T-helper 22 cell (primary cell): ENCODE measurements around the gene C10orf105.

ENCODE experiments used
- DNase-seq: peaks from one replicate; pipeline ENCODE4 v3.0.0-alpha.2; 2020; ENCODE audit warnings: low read depth

Gene C10orf105

DNA sequence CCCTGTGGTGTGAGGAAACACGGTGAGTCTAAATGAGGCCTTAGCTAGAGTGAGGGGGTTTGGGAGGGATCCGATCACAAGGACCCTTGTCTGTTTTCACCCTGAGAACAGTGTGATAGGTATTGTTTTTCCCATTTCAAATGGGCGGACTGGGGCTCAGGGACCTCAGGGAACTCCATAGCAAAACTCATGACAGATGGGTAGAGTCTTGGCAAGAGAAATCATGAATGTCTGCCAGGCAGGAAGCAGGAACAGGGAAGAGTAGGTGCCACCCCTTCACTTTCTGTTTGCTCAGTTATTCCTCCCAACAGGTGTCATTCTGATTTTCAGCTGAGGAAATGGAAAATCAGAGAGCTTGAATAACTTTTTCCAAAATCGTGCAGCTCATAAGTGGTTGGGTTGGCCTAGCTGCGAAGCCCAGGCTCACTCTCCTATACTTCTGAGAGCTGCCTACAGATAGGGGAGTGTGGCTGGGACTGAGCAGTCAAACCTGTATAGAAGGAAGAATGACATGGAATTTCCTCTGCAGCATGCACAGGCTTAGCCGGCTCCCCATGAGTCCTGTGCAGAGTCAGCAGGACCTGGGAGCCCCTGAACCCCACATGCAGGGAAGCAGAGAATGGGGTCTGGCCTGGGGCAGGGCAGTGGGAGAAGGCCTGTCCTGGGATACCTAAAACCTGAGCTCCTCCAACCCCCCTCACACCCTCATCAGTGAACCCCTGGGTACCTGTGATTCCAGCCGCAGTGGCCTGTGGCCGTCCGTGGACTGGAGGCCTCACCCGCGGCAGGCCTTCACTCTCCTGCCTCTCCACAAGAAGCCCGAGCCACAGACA lies 17.6 kb upstream of the C10orf105 start:
- no peak for DNase-seq

DNA sequence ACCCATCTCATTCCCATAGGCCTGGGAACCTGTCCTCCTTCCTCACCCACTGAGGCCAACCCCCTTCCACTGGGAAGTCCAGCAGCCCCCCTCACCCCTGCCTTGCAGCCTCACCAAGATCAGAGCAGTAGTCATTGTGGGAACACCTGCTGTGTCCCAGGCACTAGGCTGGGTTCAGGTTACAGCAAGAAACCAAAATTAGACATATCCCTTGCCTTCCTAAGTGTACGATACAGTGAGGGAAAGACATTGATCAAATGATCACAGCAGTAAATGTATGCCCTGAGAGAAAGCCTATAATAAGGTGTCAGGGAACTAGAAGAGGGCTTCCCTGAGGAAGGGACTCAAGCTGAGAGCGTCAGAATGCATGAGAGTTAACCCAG lies 17.0 kb upstream of the C10orf105 start:
- no peak for DNase-seq

DNA sequence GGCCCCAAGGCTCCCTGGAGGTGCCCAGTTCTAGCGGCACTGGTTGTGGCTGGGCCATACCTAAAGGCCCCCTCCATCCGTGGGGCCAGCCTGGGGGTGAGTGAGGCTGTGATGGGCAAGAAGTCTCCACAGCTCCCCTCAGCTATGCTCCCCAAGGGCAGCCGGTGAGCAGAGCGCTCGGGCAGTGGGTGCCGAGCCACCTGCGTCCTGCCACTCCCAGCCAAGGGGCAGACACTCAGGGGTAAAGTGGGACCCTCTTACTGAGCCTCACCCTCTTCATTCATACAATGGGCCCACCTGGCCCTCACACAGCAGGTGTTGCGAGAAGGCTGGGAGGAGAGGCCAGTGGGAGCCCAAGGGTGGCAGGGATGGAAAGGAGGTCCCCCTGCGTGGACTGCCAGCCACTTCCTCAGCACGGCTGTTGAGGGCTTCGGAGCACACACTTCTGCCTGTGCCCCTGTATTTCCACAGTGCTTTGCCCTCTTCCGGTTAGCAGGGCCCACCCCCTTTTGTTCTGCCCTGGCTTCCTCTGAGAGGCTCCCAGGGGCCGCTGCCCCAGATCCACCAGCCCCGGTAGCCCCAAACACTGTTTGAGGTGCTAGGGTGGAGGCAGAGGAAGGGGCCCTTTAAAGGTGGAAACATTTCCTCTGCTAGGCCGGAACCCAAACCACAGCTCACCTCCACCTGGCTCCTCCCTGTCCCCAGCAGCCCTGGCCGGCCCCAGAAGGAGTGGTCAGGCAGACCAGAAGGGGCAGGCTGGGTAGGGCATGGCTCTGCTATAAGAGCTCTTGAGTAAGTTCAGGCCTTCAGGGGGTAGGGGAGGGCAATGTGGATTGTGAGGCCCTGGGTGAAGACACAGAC lies 16.4 kb upstream of the C10orf105 start:
- DNase-seq, result peak; percentile 33

DNA sequence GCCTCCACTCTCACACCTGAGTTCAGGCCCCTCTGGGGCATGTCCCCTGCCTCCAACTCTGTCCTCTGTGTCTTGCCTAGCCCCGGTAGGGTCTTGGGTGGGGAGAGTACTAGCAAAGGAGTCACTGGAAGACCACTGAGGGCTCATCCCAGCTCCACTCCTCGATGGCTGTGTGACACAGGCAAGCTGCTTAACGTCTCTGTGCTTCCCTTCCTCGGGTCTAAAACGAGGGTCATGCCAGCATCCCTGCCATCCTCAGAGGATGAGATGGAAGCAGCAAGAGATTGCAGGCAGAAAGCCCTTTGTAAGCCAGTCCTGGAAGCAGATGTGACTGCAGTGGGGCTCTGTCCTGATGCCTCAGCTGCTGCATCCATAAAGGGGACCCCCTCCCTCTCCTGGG lies 15.2 kb upstream of the C10orf105 start:
- no peak for DNase-seq

DNA sequence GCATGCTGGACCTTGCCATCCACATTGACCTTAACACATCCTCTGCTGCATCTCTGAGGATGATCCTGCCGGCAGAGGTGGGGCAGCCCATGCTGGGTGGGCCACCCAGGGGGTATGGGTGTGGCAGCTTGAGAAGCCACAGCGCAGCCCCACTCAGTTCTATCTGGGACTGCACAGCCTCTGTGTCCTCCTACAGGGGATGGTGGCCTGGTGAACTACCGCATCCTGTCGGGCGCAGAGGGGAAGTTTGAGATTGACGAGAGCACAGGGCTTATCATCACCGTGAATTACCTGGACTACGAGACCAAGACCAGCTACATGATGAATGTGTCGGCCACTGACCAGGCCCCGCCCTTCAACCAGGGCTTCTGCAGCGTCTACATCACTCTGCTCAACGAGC lies 12.2 kb upstream of the C10orf105 start:
- no peak for DNase-seq

DNA sequence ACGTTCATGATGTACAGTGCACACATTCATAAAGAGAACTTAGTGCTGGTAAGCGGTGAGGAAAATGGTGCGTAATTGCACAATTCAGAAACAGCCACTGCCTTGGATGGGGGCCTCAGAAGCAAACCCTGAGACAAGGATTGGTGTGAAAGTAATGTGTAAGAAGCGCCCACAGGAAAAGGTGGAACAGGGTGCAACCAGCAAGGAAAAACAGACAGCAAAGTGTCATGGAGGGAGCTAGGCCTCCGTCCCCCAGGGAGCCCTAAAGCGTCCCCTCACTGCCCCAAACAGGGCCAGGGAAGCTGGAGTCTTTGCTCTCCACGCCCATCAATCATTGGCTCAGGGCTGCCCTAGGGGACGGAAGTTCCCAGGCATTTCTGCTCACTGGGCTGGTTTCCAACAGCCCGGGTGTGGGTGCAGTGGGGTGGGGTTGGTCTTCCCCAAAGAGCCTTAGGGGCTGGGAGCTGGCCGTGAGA lies 9.6 kb upstream of the C10orf105 start:
- no peak for DNase-seq

DNA sequence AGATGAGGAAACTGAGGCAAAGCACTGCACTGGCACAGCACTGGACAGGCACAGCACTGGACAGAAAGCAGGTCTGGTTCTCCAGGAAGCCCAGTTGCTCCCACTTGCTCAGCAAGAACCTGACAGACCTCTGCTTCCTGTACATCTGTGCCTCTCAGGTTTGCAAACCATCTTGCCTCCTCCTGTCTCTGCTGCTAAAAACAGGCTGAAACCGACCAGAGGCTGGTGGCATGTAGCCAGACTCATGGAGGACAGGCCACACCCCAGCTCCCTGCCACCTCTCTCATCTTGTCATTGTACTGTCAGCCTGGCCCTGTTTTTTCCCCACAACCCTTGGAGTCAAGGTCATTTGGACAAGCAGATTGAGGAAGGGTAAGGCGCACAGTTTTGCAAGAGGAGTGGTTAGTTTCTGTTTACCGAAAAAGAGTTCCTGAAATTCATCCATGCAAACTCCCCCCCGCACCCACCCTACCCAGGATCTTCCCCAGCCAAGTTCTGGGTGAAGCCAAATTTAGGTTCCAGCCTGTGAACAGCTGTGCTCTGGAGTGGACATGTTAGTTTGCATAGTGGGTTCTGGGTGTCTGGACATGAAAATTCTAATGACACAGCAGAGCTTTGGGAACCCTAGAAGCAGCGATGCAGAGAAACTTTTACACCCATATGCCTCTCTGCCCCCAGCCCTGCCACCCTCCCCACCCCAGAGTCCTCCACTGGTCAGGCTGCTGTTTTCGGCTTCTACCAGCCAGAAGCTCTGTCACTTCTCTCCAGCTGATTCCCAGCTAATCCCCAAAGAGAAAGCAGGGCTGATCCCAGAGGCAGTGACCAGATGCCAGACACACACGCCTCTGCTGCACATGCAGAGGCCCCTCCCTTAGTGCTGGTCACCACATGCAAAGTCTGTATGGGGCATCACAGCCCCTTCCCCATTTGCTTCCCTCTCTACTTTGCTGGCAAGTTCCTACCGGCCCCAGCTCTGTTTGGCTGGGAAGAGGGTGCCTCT lies 8.5 kb upstream of the C10orf105 start:
- DNase-seq, result peak; percentile 61

DNA sequence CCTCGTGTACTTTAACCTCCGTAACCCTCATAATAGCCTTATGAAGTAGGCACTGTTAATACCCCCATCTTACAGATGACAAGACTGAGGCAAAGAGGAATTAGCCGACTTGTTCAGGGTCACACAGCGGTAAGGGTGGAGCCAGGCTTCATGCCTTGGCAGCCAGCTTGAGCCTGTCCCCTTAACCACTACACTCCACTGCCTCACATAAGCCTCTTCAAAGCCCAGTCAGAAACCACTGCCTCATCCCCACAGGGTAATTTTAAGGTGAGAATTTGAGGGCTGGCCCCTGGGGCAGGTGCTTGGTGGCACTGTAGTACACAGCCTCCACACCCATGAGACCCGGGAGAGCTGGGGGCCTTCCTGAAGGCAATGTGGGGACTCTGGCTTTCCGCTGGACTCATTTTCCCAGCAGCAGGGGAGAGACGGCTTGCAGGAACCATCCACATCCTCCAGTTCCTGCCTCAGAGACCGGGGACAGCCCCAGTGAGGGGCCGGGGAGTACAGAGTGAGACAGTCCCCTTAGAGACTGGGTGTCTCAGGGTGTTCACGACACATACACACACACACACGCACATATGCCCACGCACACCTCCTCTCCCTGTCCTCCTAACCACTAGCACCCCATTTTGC lies 7.6 kb upstream of the C10orf105 start:
- DNase-seq, result peak; percentile 34

DNA sequence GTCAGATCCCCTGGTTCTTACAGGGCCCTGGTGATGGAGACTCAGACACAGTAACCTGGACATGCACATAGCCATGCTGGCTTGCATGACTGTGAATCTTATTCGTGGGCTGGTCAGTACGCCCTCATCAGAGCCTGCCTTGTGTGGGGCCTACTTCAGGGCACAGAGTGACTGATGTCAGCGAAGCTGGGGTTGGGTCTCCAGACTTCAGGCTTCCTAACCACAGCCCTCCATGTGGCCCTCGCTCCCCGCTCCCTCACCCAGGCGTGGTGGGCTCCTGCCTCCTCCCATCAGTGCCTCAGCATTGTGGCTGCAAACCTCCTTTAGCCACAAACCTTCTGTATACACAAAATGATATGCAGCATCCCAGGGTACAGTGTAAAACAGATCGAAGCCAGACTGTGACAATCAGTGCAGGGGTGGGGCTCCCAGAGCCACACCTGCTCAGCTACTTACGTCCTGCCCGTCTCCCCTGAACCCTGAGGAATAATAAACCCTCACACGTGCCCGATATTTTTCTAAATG lies 7.1 kb upstream of the C10orf105 start:
- DNase-seq, result peak; percentile 23

DNA sequence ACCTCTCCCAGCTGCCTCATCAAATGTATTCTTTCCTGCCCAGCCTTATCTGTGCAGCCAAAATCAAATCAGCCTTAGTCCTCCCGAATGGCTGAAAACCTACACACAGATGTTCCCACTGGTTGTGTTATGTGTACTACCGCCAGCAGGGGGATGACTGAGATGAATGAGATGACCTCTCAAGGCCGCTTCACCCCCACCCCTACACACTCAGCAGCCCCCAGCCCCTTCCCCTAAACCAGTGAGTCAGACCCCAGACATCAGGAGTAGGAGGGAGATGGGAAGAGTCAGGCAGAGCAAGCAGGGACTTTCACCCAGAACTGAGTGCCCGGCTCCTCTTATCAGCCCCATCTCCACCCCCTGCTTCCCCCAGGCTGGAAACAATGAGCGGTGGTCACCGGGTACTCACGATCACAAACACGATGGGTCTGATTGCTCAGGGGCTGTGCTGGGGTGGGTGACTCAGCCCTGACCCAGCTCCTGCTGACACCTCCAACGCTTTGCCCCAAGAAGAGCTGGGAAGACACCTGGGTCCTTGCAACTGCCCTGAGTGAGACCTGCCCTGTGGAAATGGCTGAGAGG lies 6.5 kb upstream of the C10orf105 start:
- DNase-seq, result peak; percentile 38

DNA sequence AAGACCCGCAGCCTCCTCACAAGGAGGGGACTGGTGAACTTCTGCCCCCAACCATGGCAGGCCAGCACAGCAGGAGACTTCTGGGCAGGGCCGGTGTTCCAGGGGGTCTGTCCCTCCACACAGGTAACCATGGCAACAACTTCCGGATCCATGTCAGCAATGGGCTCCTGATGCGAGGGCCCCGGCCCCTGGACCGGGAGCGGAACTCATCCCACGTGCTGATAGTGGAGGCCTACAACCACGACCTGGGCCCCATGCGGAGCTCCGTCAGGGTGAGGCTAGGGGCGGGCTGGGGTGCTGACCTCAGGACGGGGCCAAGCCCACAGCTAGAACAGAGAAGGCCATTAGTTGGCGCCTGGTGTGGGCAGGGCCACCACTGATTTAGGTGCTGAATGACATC lies 5.7 kb upstream of the C10orf105 start:
- DNase-seq, result no peak

DNA sequence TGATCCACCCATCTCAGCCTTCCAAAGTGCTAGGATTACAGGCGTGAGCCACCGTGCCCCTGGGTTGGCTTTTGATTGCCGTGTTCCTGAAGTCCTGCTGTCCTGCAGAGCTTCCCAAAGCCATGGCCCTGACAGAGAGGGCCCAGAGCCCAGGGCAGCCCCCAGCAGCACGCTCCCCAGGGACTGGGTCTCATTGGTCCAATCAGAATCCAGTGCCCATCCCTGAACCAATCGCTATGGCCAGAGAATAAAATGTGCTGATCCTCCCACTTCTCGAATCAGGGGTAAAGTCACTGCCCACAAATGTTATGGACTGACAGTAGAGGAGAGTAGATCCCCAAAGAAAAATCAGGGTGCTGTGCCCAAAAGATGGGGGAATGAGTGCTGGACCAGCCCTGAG lies 5.0 kb upstream of the C10orf105 start:
- DNase-seq, result no peak

DNA sequence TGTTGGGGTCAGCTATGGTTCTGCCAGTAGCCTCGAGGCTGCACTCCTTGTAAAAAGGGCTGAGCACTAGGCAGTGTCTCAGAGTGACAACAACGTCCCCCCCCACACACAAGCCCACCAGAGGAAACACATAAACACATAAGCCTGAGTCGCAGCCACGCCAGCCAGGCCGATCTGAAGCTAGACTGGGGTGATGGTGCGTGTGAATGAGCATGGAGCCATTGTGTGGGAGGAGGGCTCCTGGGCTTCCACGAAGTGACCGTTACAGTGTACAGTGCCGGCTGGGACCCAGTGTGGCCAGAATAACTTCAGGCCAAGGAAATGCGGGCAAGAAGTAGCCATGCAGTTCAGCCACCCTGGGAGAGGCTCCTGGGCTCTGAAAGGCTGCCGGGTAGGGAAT lies 3.7 kb upstream of the C10orf105 start:
- no peak for DNase-seq

DNA sequence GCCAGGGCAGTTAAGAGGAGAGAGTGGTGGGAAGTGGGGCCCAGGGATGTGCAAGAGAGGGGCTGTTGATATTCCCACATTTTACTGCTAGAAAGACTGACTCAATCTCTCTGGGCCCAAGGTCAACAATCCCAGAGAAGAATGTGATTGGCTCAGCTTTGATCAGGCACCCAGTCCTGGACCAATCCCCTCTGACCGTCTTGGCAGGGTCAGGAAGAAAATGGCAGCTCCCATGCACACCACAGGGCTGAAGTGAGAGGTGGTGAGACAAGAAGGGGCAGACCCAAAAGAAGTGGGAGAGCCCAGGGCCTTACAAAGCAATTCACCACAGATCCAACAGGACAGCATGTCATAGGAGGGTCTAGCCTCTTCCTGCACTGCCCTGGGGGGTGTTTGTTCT lies 3.3 kb upstream of the C10orf105 start:
- DNase-seq, result no peak

DNA sequence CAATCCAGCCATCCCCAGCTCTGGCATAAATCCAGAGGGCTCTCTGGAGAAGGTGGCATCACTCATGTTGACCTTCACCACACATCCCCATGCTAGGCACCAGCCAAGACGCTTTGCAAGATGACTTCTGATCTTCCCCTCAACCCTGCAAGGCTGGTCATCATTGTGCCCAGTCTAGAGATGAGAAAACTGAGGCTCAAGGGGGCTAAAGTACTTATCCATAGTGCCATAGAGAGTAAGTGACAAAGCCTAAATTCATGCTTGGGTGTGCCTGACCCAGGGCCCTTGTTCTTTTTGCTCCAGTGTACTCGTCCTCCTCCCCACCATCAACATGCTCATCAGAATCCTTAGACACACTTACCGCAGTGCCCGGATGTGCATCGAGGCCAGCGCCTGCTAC lies 1.7 kb upstream of the C10orf105 start:
- no peak for DNase-seq

DNA sequence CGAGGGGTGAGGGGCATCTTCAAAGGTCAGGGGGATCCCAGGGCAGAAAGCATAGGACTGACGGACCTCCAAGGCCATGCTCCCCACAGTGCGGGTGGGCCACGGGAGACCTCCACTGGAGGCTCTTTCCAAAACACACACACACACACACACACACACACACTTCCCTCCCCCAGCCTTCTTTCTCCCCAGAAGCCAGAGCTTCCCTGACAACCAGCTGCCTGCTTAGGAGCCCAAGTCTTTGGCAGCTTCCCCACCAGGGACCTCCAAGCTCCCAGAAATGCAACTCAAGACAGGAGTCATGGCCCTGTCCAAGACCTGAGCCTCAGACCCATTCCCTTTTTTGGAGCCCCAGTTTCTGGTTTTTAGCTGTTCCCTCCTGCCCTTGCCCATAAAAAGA lies 710 bp upstream of the C10orf105 start:
- DNase-seq, result no peak

DNA sequence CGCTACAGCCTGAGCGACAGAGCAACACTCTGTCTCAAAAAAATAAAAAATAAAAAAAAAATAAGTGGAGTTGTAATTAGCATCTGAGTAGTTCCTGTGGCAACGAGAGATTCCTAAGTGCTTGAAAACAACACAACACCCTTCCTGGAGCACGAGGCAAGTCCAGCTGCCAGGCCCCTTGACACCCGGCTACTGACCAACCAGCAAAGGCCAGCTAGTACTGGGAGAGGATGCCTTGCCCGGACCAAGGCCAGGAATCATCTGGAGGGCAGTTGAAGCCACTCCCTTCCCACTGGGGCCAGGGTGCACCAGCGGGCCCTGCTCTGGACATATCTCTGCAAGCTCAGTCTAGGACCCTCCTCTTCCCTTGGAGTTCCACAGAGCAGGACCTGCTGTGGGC lies 536 bp downstream of the C10orf105 start:
- no peak for DNase-seq

DNA sequence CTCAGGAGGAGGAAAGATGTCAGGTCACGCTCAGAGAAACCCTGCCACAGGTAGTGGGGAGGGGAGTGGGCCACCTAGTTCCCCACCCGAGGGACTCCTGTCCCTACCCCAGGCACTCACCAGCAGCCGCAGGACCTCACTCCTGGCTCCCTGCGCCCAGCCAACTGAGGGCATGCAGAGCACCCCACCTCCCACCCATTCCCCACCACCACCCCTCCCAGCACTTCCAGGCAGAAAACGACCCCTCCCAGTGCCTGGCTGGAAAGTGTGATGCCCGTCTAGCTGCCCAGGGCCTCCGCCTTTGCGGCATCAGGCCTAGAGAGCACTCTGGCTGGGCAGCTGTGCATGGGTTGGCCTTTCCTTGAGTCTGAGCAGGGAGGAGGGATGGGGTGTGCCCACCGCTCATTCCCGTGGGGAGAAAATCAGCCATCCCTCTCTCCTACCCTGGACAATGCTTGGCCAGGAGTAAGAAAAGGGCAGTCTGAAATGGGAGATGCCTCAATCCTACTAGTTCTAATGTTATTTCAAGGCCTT lies 1.3 kb downstream of the C10orf105 start:
- DNase-seq, result no peak

DNA sequence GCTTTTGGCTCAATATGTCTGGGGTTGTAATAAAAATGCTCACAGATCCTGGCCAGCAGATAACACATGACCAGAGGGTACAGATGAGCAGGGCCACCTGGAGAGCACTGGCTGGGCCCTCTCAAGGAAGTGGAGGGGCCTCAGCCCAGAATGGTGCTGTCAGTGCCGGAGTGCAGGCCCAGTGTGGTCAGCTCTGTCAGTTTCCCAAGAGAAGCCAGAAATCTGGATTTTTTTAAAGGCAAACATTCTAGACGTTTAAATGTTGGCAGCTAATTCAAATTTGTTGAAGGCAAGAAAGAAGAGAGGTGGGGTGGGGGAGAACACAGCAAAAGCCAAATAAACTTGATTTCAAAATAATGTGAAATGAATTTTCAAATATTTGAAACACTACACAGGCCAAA lies 2.0 kb downstream of the C10orf105 start:
- no peak for DNase-seq

DNA sequence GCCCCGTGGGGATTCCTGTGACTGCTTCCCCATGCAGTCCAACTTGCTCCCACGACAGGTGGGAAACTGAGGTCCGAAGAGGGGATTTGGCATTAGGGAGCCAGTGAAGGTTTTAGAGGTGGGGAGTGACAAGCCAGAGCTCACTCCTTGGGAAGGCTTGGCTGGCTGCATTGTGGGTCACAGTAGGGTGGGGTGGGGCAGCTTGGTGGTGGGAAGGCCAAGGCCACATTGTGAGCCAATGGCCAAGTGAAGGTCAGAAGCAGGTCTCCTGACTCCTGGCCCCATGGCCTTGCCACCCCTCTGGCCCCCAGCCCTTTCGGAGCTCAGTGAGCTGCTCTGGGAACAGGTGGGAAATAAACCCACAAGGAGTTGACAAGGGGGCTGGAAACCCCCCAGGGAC lies 2.5 kb downstream of the C10orf105 start:
- no peak for DNase-seq

DNA sequence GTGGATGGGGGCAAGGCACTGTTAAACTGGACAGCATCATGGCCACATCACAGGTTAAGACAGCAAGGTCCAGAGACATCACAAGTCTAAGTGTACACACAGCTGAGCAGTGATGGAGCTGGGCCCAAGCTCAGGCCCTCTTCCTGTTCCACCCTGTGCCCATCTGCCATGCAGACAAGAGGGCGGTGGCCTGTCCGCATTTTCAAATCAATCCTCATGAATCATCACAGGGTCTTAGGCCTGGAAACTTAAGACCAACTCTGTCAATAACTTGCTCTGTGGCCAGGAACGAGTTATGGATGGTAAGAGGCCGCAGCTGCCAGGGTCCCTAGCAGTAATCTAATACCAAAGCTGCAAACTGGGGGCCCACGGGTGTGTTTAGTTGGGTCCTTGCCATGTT lies 3.2 kb downstream of the C10orf105 start:
- DNase-seq, result no peak
